Loucy (cell line): ENCODE data around the gene E2F8.

Source experiments
- H2AFZ ChIP-seq: fragments of 200-600 bp; sonication (generic); 2 replicates; pipeline ENCODE4 v1.6.0; 2016; ENCODE audit warnings: antibody characterized with exemption, mild to moderate bottlenecking, low read length, moderate library complexity
- H3F3A ChIP-seq: fragments of 200-600 bp; 2 replicates; pipeline ENCODE4 v1.6.0; 2016; ENCODE audit warnings: antibody characterized with exemption, low read depth, mild to moderate bottlenecking
- H3K27me3 ChIP-seq: fragments of 200-600 bp; sonication (generic); 2 replicates; pipeline ENCODE4 v1.6.1; 2014; ENCODE audit warnings: low read length, mild to moderate bottlenecking; ENCODE audit not compliant: insufficient read depth, poor library complexity, severe bottlenecking
- H3K36me3 ChIP-seq: fragments of 200-600 bp; sonication (generic); 2 replicates; pipeline ENCODE4 v1.6.1; 2016; ENCODE audit warnings: low read length; ENCODE audit not compliant: insufficient read depth
- H3K4me1 ChIP-seq: fragments of 200-600 bp; sonication (generic); 2 replicates; pipeline ENCODE4 v1.5.1; 2014; ENCODE audit warnings: low read length, mild to moderate bottlenecking; ENCODE audit not compliant: insufficient read depth, poor library complexity, severe bottlenecking
- H3K4me2 ChIP-seq: fragments of 200-600 bp; sonication (generic); 2 replicates; pipeline ENCODE4 v1.6.0; 2014; ENCODE audit warnings: antibody characterized with exemption, low read length, low read depth, mild to moderate bottlenecking; ENCODE audit not compliant: poor library complexity, severe bottlenecking
- H3K4me3 ChIP-seq: fragments of 200-600 bp; sonication (generic); 2 replicates; pipeline ENCODE4 v1.5.1; 2014; ENCODE audit warnings: low read length, mild to moderate bottlenecking, mixed read lengths; ENCODE audit not compliant: poor library complexity, severe bottlenecking
- H3K79me2 ChIP-seq: fragments of 200-600 bp; sonication (generic); 2 replicates; pipeline ENCODE4 v1.6.1; 2014; ENCODE audit warnings: low read length; ENCODE audit not compliant: insufficient read depth
- H3K9ac ChIP-seq: fragments of 200-600 bp; sonication (generic); 2 replicates; pipeline ENCODE4 v1.6.0; 2014; ENCODE audit warnings: mild to moderate bottlenecking, low read depth, low read length, moderate library complexity; ENCODE audit not compliant: poor library complexity, severe bottlenecking
- H3K9me2 ChIP-seq: fragments of 200-600 bp; sonication (generic); replicated peaks from 2 replicates; pipeline ENCODE4 v1.6.1; 2016; ENCODE audit warnings: low read depth, low read length, mixed read lengths
- H3K9me3 ChIP-seq: fragments of 200-600 bp; sonication (generic); 2 replicates; pipeline ENCODE4 v1.6.1; 2014; ENCODE audit warnings: mild to moderate bottlenecking, antibody characterized with exemption, low read length, low read depth; ENCODE audit not compliant: insufficient read depth
- H4K20me1 ChIP-seq: fragments of 200-600 bp; sonication (generic); 2 replicates; pipeline ENCODE4 v1.6.0; 2014; ENCODE audit warnings: antibody characterized with exemption, low read length, mild to moderate bottlenecking; ENCODE audit not compliant: insufficient read depth, poor library complexity, severe bottlenecking
- EZH2phosphoT487 ChIP-seq: fragments of 200-600 bp; IDR thresholded peaks from 2 replicates; pipeline ENCODE4 v1.6.1; 2018; ENCODE audit warnings: antibody characterized with exemption, mild to moderate bottlenecking, moderate library complexity, borderline replicate concordance
- TF ChIP-seq, protein P1 (sequence below): fragments of 200-600 bp; sonication (generic); conservative IDR thresholded peaks from 2 replicates; pipeline ENCODE4 v1.5.1; 2014; ENCODE audit warnings: mild to moderate bottlenecking, antibody characterized with exemption, low read length

Gene E2F8

GRCh38 chr11:19181531-19182261, 59.0 kb downstream of the E2F8 start:
- Histone ChIP-seq H3K4me3 (no peak overlapping the region), H3K9me2 (no peaks in the 10 kb centered on the region), H2AFZ (no peak overlapping the region), H3K27me3 (no peaks in the 10 kb centered on the region), H3K36me3 (no peaks in the 10 kb centered on the region; the same call in 1 of the 2 replicates), H4K20me1 (no peaks in the 10 kb centered on the region), H3K9ac (peak overlapping the region; percentile 42), H3F3A (no peaks in the 10 kb centered on the region), H3K4me2 (no peak overlapping the region), H3K4me1 (peaks cover 28% of the 10 kb centered on the region), H3K79me2 (no peaks in the 10 kb centered on the region), H3K9me3 (no peaks in the 10 kb centered on the region)
- TF ChIP-seq, protein P1, sequence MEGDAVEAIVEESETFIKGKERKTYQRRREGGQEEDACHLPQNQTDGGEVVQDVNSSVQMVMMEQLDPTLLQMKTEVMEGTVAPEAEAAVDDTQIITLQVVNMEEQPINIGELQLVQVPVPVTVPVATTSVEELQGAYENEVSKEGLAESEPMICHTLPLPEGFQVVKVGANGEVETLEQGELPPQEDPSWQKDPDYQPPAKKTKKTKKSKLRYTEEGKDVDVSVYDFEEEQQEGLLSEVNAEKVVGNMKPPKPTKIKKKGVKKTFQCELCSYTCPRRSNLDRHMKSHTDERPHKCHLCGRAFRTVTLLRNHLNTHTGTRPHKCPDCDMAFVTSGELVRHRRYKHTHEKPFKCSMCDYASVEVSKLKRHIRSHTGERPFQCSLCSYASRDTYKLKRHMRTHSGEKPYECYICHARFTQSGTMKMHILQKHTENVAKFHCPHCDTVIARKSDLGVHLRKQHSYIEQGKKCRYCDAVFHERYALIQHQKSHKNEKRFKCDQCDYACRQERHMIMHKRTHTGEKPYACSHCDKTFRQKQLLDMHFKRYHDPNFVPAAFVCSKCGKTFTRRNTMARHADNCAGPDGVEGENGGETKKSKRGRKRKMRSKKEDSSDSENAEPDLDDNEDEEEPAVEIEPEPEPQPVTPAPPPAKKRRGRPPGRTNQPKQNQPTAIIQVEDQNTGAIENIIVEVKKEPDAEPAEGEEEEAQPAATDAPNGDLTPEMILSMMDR: no peak
- TF ChIP-seq EZH2phosphoT487: no peak

DNA sequence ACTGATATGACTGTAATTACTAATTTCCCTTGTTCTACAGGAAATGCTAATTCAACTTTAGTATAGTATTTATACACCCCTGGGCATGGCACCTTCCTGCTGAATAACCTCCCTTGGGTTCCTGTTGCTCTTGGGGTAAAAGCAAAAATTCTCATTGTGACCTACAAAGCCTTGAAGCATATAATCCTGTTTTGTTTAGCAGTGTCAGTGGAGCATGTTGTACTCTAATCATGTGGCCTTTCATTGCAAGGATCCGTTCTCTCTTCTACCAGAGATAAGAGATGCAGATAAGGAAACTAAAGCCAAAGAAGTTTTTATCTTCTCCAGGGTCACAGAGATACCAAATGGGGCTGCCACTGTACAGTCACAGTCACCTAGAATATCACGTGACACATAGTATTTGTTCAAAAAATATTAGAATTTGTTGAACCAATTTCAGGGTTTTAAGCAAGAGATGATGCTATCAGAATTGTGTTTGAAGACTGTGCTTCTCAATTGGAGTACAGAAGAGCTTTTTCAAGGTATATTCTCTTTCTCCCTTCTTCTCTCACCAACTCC, 64.0 kb downstream of the E2F8 start:
- Histone ChIP-seq H3K4me1 (peaks cover 29% of the 10 kb centered on the region), H2AFZ (no peak overlapping the region), H3K27me3 (no peaks in the 10 kb centered on the region), H3K4me2 (peak overlapping the region; percentile 34), H3K4me3 (no peak overlapping the region), H3K36me3 (peaks cover 22% of the 10 kb centered on the region; the same call in 1 of the 2 replicates), H3K79me2 (no peaks in the 10 kb centered on the region), H4K20me1 (no peaks in the 10 kb centered on the region), H3K9me3 (no peaks in the 10 kb centered on the region), H3F3A (no peaks in the 10 kb centered on the region), H3K9ac (no peak overlapping the region), H3K9me2 (no peaks in the 10 kb centered on the region)
- TF ChIP-seq EZH2phosphoT487: no peak
- TF ChIP-seq, protein P1: no peak
